Stimulated activated CD4-positive, alpha-beta T cell treated with anti-CD3 and anti-CD28 coated beads, TNF-alpha, amount 100 ng/mL, for 24 hours (primary cell): ENCODE measurements around the gene KIF4B.
"Not testable (repeated sequence)": the region's sequence is repeated elsewhere in the genome, so short reads cannot be mapped to it uniquely, and the experiment has no call there.

Experiments used
- DNase-seq, 3 experiments: peaks; one replicate each; pipeline ENCODE4 v3.0.0-alpha.2; 2020; ENCODE audit warnings: low read depth in 3 of 3

Gene KIF4B

DNA sequence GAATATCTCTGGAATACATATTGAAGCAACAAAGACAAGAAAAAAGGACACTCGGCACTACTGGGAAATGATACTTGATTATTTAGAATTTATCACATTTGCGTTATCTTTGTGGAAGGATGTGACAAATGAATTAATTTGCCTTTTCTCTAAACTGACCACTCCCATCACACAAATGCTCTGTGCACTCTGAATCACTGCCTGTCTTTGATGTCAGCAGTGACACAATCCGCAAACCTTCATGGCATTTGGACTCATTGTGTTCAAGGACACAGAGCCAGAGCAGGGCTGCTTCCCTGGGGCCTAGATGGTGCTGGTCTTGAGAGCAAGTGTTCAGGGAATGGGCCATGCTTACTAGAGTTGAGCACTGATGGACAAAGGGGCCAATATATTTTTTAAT, 4.9 kb upstream of the KIF4B start:
- DNase-seq, result no peak

- no peak for DNase-seq
These were observed 2.7 kb upstream of the KIF4B start for GRCh38 chr5:155010881-155011280.

GRCh38 chr5:155015239-155015638, 1.7 kb downstream of the KIF4B start:
- no peak for DNase-seq

GRCh38 chr5:155017610-155018009, 4.1 kb downstream of the KIF4B start:
- DNase-seq, result no peak

GRCh38 chr5:155019601-155020226, 6.2 kb downstream of the KIF4B start:
- DNase-seq, result no peak

DNA sequence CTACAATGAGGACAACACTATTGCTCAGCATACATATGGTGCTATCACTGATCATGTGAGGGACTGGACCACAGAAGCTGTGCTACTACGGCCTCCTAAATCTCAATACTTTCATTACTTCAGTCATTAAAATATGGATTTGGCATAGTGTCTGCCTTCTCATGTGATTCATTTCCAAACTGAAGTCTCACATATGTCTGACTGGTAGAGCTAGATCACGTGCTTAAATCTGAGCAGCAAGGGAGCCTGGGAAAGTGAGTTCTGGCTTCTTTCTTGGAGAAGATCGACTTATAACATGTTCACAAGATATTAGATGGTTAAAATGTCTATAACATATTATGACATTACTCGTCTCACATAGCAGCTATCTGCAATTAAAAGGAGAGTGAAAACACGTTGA, 8.3 kb downstream of the KIF4B start:
- DNase-seq, result no peak

DNA sequence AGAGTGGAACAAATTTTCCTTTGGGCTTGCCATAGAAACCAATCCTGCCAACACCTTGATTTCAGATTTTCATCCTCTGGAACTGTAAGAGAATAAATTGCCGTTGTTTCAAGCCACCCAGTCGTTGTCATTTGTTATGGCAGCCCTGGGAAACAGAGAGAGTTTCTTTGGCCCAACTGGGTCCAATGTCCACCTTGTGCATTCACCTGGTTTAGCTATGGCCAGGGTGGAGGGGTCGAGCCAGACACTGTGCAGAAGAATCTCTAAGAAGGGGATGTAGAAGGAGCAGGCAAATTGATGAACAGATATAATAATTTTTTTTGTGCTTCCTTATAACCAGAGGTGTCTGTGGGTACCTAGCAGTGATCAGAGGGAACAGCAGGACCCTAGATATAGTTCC, 9.8 kb downstream of the KIF4B start:
- no peak for DNase-seq

DNA sequence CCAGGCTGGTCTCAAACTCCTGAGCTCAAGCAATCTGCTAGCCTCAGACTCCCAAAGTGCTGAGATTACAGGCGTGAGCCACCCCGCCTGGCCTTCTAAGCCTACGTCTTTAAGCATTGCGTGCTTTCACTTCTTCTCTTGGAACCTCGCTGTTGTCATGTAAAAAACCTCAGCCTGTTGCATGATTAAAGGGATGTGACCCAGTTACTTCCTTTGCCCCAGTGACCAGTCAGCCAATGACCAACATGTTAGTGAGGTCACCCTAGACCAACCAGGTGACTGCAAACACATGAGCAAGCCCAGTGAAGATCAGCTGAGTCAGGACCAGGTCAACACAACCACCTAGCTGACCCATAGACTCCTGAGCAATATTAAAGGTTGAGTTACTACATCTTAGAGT, 10.5 kb downstream of the KIF4B start:
- DNase-seq, result no peak

DNA sequence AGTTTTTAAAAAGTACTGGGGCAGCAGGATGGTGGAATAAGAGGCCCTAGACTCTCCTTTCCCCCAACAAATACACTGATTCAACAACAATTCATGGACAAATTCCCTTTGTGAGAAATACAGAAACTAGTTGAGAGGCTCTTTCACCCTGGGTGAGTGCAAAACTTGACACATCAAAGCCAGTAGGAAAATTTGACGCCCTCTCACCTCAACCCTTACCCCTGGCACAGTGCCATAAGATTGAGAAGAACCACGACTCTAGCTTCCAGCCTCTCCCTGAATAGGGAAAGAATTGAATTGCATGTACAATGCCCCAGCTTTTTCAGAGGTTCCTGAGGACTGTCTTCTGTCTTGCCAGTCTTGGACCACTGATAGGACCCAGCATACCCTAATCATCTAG, 12.3 kb downstream of the KIF4B start:
- peak in 1 of 3 experiments; percentile 5 for DNase-seq

GRCh38 chr5:155027993-155028629, 14.6 kb downstream of the KIF4B start:
- no peak for DNase-seq

- DNase-seq, result no peak
These were observed 15.7 kb downstream of the KIF4B start for GRCh38 chr5:155029240-155029639.

- DNase-seq, result not testable (repeated sequence)
These were observed 20.7 kb downstream of the KIF4B start for GRCh38 chr5:155034145-155034744.

DNA sequence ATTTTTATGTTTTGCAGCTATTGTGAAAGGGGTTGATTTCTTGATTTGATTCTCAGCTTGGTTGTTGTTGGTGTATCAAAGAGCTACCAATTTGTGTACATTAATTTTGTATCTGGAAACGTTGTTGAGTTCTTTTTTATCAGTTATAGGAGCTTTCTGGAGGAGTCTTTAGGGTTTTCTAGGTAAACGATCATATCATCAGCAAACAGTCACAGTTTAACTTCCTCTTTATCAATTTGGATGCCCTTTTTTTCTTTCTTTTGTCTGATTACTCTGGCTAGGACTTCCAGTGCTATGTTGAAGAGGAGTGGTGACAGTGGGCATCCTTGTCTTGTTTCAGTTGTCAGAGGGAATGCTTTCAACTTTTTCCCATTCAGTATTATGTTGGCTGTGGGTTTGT, 21.5 kb downstream of the KIF4B start:
- DNase-seq, result not testable (repeated sequence)

DNA sequence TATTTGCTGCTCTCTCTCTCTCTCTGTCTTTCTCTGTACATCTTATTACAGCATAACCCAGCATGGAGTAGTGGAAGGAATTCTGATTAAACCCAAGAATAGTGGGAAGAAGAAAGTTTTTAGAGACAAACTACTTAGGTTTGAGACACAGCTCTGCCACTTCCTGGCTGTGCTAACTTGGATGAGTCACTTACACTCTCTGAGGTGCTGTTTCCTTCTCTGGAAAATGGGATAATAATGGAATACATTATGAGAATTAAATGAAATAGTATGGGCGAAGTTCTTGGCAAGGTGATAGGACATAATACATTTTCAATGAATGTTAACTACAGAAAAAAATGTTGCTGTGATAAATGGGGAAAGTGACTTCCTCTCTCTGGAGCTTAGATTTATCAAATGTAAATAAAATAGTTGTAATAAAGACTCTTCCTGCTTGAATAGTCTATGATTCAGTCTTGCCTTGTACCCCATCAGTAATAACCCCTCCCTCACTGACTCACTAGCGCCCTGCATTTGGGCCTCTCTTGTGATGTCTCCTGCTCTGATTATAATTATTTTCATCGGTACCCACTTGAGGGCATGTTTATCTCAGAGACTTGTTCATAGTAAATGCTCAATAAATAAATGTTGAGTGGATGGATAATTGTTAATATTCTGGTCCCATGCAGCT, 27.6 kb downstream of the KIF4B start:
- DNase-seq, result no peak

DNA sequence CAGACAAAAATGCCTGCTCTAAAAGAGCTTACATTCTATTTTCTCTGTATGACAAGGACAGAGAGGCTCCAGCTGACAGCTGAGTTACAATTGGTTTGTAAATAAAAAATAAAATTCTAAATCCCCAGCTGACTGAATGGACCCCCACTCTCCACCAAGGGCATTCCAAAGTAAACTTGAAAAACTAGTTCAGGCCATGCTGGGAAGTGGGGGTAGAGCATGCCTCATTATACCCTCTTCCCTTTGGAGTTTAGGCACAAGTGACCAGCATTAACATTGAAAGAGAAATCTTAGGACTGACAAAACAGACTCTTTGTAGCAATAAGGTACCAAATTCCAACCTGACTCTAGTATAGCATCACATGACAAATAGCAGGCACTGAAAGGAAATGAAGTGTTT, 31.0 kb downstream of the KIF4B start:
- DNase-seq, result no peak

GRCh38 chr5:155046591-155046990, 33.0 kb downstream of the KIF4B start:
- no peak for DNase-seq

- no peak for DNase-seq
These were observed 34.3 kb downstream of the KIF4B start for GRCh38 chr5:155047818-155048217.

- no peak for DNase-seq
These were observed 36.2 kb downstream of the KIF4B start for GRCh38 chr5:155049569-155050383.

- DNase-seq, result no peak
These were observed 36.9 kb downstream of the KIF4B start for GRCh38 chr5:155050384-155051019.

DNA sequence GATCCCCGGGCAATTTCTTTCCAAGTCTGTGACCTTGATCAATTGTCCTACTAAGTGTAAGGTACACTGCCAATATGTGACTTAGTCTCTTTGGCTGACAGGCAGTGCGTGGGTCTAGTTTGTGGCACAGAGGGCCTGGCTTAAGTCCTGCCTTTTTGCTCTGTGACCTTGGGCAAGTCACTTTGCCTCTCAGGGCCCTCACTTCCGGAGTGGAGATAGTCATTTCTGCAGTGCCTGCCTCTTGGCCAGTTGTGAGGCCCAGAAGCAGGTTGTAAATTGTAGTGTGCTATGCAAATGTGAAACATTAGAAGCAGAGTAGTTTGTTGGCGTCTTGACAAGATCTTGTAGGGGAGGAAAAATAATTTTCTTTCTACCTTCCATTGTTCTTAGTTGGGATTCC, 39.0 kb downstream of the KIF4B start:
- DNase-seq, result no peak

DNA sequence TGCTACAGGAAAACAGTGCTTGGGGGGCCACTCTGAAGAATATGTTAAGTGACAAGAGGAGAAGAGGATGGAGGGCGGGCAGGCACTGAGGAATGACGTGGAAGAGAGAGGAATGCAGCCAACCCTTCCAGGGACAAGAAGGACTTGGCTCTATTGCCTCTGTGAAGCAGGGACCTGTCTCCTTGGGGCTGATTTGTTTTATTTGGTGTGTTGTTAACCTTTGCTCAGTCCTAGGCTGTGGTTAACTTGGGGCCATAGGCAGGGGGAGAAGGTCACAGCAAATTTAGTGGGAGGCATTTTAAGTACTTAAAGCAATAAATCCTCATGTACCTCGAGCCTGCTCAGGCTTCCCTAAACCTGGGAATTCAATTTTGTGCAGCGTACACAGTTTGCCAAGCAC, 39.9 kb downstream of the KIF4B start:
- no peak for DNase-seq
